Measurements from ENCODE around the gene ZSCAN18.

DNA sequence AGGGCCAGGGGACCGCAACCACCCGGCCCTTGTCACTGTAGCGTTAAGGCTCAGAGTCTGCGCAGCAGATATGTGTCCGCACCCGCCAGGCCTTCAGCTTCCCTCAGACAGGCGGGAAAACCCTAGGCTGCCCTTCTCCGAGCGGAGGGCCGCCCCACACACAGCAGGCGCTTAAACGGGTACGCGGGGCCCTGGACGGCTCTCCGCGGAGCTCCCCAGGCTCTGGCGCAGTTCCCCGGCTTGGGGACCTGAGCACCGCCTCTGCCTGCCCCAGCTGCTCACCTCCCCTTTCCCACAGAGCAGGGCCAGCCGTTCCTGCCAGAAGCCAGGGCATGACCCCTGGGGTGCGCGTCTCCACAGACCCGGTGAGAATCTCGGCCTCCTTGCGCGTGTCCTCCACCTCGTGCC, 38.4 kb downstream of the ZSCAN18 start:
- TF ChIP-seq POLR2A (IDR thresholded peaks at IDR 0.05; ENCODE audit: low read length) (no peak), GATA1 (IDR thresholded peaks at IDR 0.05; ENCODE audit: low read depth, low read length) (no peak)

Measured in erythroblast (primary cell).